A549 (cell line): Measurements from ENCODE around the gene KDM6B. TPM values are rescaled to one million over a fixed set of nuclear protein-coding genes. Genes with fewer than 3 reads are reported as not detected.

Experiments
- ATAC-seq, 2 experiments: fragments of 200-7000 bp in 1 of 2; fragments of >200 bp in 1 of 2; cut with Nextera tagmentation in 1 of 2; cut with Tn5 transposase in 1 of 2; 3 replicates each; pipeline versions ENCODE4 v1.8.0 to v1.9.1; 2018 to 2020; ENCODE audit warnings: mild to moderate bottlenecking in 1 of 2, moderate library complexity in 1 of 2
- CTCF ChIA-PET: fragments of 300-600 bp; sonication (Branson Sonifier 250); formaldehyde crosslinking; extraction: SDS; loops from one replicate; lab custom pipeline; 2021; ENCODE audit warnings: antibody characterized with exemption, inconsistent platforms; lab: Yijun Ruan, JAX
- POLR2A ChIA-PET: fragments of 350-600 bp; formaldehyde crosslinking; extraction: SDS; loops from one replicate; lab custom pipeline; 2021; ENCODE audit warnings: antibody characterized with exemption, inconsistent platforms; lab: Yijun Ruan, JAX
- DNase-seq, 2 experiments: peaks; one replicate each; pipeline versions ENCODE4 v3.0.0 to v3.0.0-alpha.2; 2011 to 2016; ENCODE audit warnings: low read depth in 1 of 2, low spot score in 1 of 2
- FAIRE-seq: peaks from 2 replicates; lab custom pipeline; 2011; peaks lifted over from hg19 to GRCh38; lab: Jason Lieb, UNC
- H3K27ac ChIP-seq, 2 experiments: fragments of >200 bp; sonication (Bioruptor Twin); formaldehyde crosslinking; 3 replicates each; pipeline ENCODE4 v1.5.1; 2016 to 2017
- H3K4me1 ChIP-seq: fragments of >200 bp; sonication (Bioruptor Twin); formaldehyde crosslinking; 3 replicates; pipeline ENCODE4 v1.6.1; 2016
- H3K4me2 ChIP-seq: fragments of >200 bp; sonication (Bioruptor Twin); formaldehyde crosslinking; 3 replicates; pipeline ENCODE4 v1.6.1; 2016
- H3K4me3 ChIP-seq: fragments of >200 bp; sonication (Bioruptor Twin); formaldehyde crosslinking; 3 replicates; pipeline ENCODE4 v1.5.1; 2016
- H3K9me3 ChIP-seq: fragments of >200 bp; sonication (Bioruptor Twin); formaldehyde crosslinking; 3 replicates; pipeline ENCODE4 v1.6.1; 2016
- CBX2 ChIP-seq: fragments of 200-600 bp; sonication (generic); IDR thresholded peaks from 2 replicates; pipeline ENCODE4 v1.6.1; 2016; ENCODE audit warnings: low read depth, mild to moderate bottlenecking, borderline replicate concordance
- CEBPB ChIP-seq, 2 experiments: fragments of >200 bp in 1 of 2; sonication (Bioruptor Twin) in 1 of 2; formaldehyde crosslinking in 1 of 2; IDR thresholded peaks; 2 replicates each; pipeline ENCODE4 v1.6.1; 2012 to 2016
- CHD2 ChIP-seq: fragments of 150-350 bp; IDR thresholded peaks from 2 replicates; pipeline ENCODE4 v1.6.1; 2014; ENCODE audit warnings: low read length; ENCODE audit not compliant: partially characterized antibody
- CHD4 ChIP-seq: fragments of 200-600 bp; sonication (generic); IDR thresholded peaks from 2 replicates; pipeline ENCODE4 v1.6.1; 2016; ENCODE audit warnings: antibody characterized with exemption, mild to moderate bottlenecking, borderline replicate concordance
- EHF ChIP-seq: fragments of 250-450 bp; sonication (Bioruptor Pico); IDR thresholded peaks from 2 replicates; pipeline ENCODE4 v1.5.0; 2020; ENCODE audit warnings: mild to moderate bottlenecking
- EHMT2 ChIP-seq: fragments of 200-600 bp; sonication (generic); IDR thresholded peaks from 2 replicates; pipeline ENCODE4 v1.6.1; 2016; ENCODE audit warnings: antibody characterized with exemption, low read depth, mild to moderate bottlenecking, moderate library complexity
- ESRRA ChIP-seq: fragments of 150-350 bp; IDR thresholded peaks from 2 replicates; pipeline ENCODE4 v1.6.1; 2014; ENCODE audit warnings: mild to moderate bottlenecking, low read length, borderline replicate concordance
- GATA3 ChIP-seq: IDR thresholded peaks from 2 replicates; pipeline ENCODE4 v1.6.1; 2012; ENCODE audit warnings: borderline replicate concordance
- HOXA7 ChIP-seq: fragments of 250-450 bp; sonication (Bioruptor Pico); IDR thresholded peaks from 2 replicates; pipeline ENCODE4 v1.5.0; 2020; ENCODE audit warnings: mild to moderate bottlenecking, moderate library complexity
- HOXB13 ChIP-seq: fragments of 250-450 bp; sonication (Bioruptor Pico); IDR thresholded peaks from 2 replicates; pipeline ENCODE4 v1.5.0; 2020; ENCODE audit warnings: low read depth, mild to moderate bottlenecking, moderate library complexity
- MYC ChIP-seq: IDR thresholded peaks from 2 replicates; pipeline ENCODE4 v1.6.1; 2012; ENCODE audit warnings: mild to moderate bottlenecking, inconsistent platforms, low read length, improper control_type of control experiment, borderline replicate concordance
- NFE2L2 ChIP-seq: fragments of 150-350 bp; conservative IDR thresholded peaks from 2 replicates; pipeline ENCODE4 v1.6.1; 2014; ENCODE audit warnings: low read length
- NPAS2 ChIP-seq: fragments of 250-450 bp; sonication (Bioruptor Pico); IDR thresholded peaks from 2 replicates; pipeline ENCODE4 v1.8.0; 2022; ENCODE audit warnings: mild to moderate bottlenecking, moderate library complexity, borderline replicate concordance
- NR3C1 ChIP-seq: fragments of >200 bp; sonication (Bioruptor Twin); formaldehyde crosslinking; IDR thresholded peaks from 3 replicates; pipeline ENCODE4 v1.6.1; 2017
- RAD21 ChIP-seq, 2 experiments: fragments of >200 bp in 1 of 2; sonication (Bioruptor Twin) in 1 of 2; formaldehyde crosslinking in 1 of 2; IDR thresholded peaks in 1 of 2; conservative IDR thresholded peaks in 1 of 2; 2 replicates in 1 of 2; 3 replicates in 1 of 2; pipeline ENCODE4 v1.6.1; 2012 to 2018; ENCODE audit warnings: inconsistent platforms in 1 of 2
- SMC3 ChIP-seq: fragments of >200 bp; sonication (Bioruptor Twin); formaldehyde crosslinking; IDR thresholded peaks from 3 replicates; pipeline ENCODE4 v1.6.1; 2018; ENCODE audit warnings: inconsistent platforms
- TP53 ChIP-seq: fragments of 250-450 bp; sonication (Bioruptor Pico); IDR thresholded peaks from 2 replicates; pipeline ENCODE4 v1.5.0; 2021; ENCODE audit warnings: mild to moderate bottlenecking, moderate library complexity
- ZSCAN20 ChIP-seq: fragments of 250-450 bp; sonication (Bioruptor Pico); IDR thresholded peaks from 2 replicates; pipeline ENCODE4 v1.8.0; 2022; ENCODE audit warnings: mild to moderate bottlenecking, moderate library complexity
- WGBS: methylation state at CpG from one replicate; pipeline ENCODE4 v1.1.6; 2017; ENCODE audit errors: missing lambda C conversion rate; 5-methylcytosine and 5-hydroxymethylcytosine counted together
- polyA plus RNA-seq, 4 experiments: library from polyadenylated mRNA; depleted of rRNA in 3 of 4; stranded (reverse); fragments of >200 nt; fragmentation: RNase III in 1 of 4; extraction: RNeasy Plus Mini Kit Qiagen cat#74134 plus additional on column Dnase treatment in 1 of 4; gene quantifications; 2 replicates in 3 of 4; 3 replicates in 1 of 4; pipeline ENCODE4 v1.2.3, GENCODE V29; 2011 to 2017
- TF ChIP-seq, protein P1 (sequence below): IDR thresholded peaks from 2 replicates; pipeline ENCODE4 v1.6.1; 2012
- TF ChIP-seq, protein P2 (sequence below): fragments of >200 bp; sonication (Bioruptor Twin); formaldehyde crosslinking; IDR thresholded peaks from 2 replicates; pipeline ENCODE4 v1.6.1; 2016
- TF ChIP-seq, protein P3 (sequence below): fragments of >200 bp; sonication (Bioruptor Twin); formaldehyde crosslinking; IDR thresholded peaks from 3 replicates; pipeline ENCODE4 v1.5.1; 2016
- TF ChIP-seq, protein P4 (sequence below): fragments of 150-350 bp; IDR thresholded peaks from 2 replicates; pipeline ENCODE4 v1.6.1; 2014; ENCODE audit warnings: low read depth, mild to moderate bottlenecking, low read length

The KDM6B gene
- polyA plus RNA-seq, 2 of the 4 experiments (the other 2 are of a cell fraction), result 1.3 to 8.8 TPM

DNA sequence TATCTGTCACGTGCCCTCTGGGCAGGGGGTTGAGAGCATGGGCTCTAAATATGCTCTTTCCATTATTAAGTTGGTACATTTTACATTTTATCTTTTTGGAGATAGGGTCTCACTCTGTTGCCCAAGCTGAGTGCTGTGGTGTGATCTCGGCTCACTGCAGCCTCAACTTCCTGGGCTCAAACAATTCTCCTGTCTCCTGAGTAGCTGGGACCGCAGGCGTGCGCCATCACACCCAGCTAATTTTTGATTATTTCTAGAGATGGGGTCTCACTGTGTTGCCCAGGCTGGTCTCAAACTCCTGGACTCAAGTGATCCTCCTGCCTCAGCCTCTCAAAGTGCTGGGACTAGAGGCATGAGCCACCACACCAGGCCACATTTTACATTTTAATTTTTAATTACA is 43.9 kb upstream of the KDM6B start:
- ChIA-PET POLR2A (no interaction called here), CTCF (interaction anchor here (0.7 to 2.7 kb wide), 10 partner anchors 8 to 772 kb away, joined by 3 to 10 read pairs (median 4); no protein-coding TSS in a partner anchor)

GRCh38 chr17:7792611-7793010 is 41.4 kb upstream of the KDM6B start:
- H3K4me3 ChIP-seq, result no peak overlapping the region
- 76% methylated on average over 17 of the region's 17 CpGs for WGBS
- FAIRE-seq, result no peak
- H3K9me3 ChIP-seq, result no peaks in the 10 kb centered on the region
- no peak for ATAC-seq
- H3K4me2 ChIP-seq, result no peak overlapping the region
- ChIA-PET CTCF (interaction anchor here (2.7 kb wide), 1 partner anchor 49 kb away, joined by 10 read pairs; no protein-coding TSS in a partner anchor), POLR2A (no interaction called here)
- H3K4me1 ChIP-seq, result no peaks in the 10 kb centered on the region
- DNase-seq, result no peak
- TF ChIP-seq ZSCAN20 (CRISPR knock-in tag), result no peak
- no peak for TF ChIP-seq GATA3
- TF ChIP-seq, protein P1, sequence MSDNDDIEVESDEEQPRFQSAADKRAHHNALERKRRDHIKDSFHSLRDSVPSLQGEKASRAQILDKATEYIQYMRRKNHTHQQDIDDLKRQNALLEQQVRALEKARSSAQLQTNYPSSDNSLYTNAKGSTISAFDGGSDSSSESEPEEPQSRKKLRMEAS, result no peak
- TF ChIP-seq CHD4, result no peak
- no peak for TF ChIP-seq ESRRA
- TF ChIP-seq NFE2L2, result no peak
- no peak for TF ChIP-seq NPAS2 (CRISPR knock-in tag)
- no peak for TF ChIP-seq RAD21 (conservative IDR thresholded peaks at IDR 0.05 in 1 of 2, IDR thresholded peaks at IDR 0.05 in 1 of 2)
- TF ChIP-seq, protein P2, sequence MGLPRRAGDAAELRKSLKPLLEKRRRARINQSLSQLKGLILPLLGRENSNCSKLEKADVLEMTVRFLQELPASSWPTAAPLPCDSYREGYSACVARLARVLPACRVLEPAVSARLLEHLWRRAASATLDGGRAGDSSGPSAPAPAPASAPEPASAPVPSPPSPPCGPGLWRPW, result no peak
- TF ChIP-seq, protein P3, sequence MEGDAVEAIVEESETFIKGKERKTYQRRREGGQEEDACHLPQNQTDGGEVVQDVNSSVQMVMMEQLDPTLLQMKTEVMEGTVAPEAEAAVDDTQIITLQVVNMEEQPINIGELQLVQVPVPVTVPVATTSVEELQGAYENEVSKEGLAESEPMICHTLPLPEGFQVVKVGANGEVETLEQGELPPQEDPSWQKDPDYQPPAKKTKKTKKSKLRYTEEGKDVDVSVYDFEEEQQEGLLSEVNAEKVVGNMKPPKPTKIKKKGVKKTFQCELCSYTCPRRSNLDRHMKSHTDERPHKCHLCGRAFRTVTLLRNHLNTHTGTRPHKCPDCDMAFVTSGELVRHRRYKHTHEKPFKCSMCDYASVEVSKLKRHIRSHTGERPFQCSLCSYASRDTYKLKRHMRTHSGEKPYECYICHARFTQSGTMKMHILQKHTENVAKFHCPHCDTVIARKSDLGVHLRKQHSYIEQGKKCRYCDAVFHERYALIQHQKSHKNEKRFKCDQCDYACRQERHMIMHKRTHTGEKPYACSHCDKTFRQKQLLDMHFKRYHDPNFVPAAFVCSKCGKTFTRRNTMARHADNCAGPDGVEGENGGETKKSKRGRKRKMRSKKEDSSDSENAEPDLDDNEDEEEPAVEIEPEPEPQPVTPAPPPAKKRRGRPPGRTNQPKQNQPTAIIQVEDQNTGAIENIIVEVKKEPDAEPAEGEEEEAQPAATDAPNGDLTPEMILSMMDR, result no peak
- no peak for TF ChIP-seq NR3C1
- no peak for TF ChIP-seq SMC3
- no peak for TF ChIP-seq HOXB13 (CRISPR knock-in tag)
- no peak for TF ChIP-seq CHD2
- no peak for TF ChIP-seq MYC
- H3K27ac ChIP-seq, result no peak overlapping the region

More for the DNA sequence above, 43.9 kb upstream of the KDM6B start:
- no peak overlapping the region for H3K27ac ChIP-seq
- no peaks in the 10 kb centered on the region for H3K9me3 ChIP-seq
- no peak for DNase-seq
- TF ChIP-seq CHD2, result no peak
- no peak for TF ChIP-seq EHF (CRISPR knock-in tag)
- no peak for TF ChIP-seq SMC3
- no peak for TF ChIP-seq EHMT2
- TF ChIP-seq CEBPB (IDR thresholded peaks at IDR 0.05), result no peak
- TF ChIP-seq, protein P4, sequence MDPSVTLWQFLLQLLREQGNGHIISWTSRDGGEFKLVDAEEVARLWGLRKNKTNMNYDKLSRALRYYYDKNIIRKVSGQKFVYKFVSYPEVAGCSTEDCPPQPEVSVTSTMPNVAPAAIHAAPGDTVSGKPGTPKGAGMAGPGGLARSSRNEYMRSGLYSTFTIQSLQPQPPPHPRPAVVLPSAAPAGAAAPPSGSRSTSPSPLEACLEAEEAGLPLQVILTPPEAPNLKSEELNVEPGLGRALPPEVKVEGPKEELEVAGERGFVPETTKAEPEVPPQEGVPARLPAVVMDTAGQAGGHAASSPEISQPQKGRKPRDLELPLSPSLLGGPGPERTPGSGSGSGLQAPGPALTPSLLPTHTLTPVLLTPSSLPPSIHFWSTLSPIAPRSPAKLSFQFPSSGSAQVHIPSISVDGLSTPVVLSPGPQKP, result no peak
- no peak for TF ChIP-seq HOXB13 (CRISPR knock-in tag)
- TF ChIP-seq HOXA7 (CRISPR knock-in tag), result no peak
- TF ChIP-seq CBX2, result no peak
- no peak for TF ChIP-seq TP53
- no peak for TF ChIP-seq ESRRA
- H3K4me3 ChIP-seq, result no peak overlapping the region
- no peaks in the 10 kb centered on the region for H3K4me1 ChIP-seq
- WGBS, result 85% methylated on average over 5 of the region's 5 CpGs
- no peak overlapping the region for H3K4me2 ChIP-seq
- ATAC-seq, result no peak
- no peak for FAIRE-seq
